Endothelial cell of umbilical vein (primary cell): Measurements from ENCODE around the gene KLF5. TPM values are rescaled to one million over a fixed set of nuclear protein-coding genes. Genes with fewer than 3 reads are reported as not detected.

Experiments used
- BruUV-seq: library from RNA; stranded (reverse); fragments of 400-500 nt; replicated peaks from 2 replicates; lab custom pipeline; 2021; lab: Mats Ljungman, UMichigan
- CTCF ChIA-PET: fragments of 300-600, 350-600 bp; sonication (Branson Sonifier 250); formaldehyde crosslinking; loops from one replicate; lab custom pipeline; 2021; ENCODE audit warnings: antibody characterized with exemption, inconsistent platforms; lab: Charles Lee
- POLR2A ChIA-PET: fragments of 300-600, 350-600 bp; sonication (Branson Sonifier 250); formaldehyde crosslinking; loops from one replicate; lab custom pipeline; 2021; ENCODE audit warnings: antibody characterized with exemption, inconsistent platforms; lab: Charles Lee
- DNase-seq: peaks from one replicate; pipeline ENCODE4 v3.0.0-alpha.2; 2011; ENCODE audit warnings: low read depth, low spot score
- FAIRE-seq: peaks from 2 replicates; lab custom pipeline; 2011; peaks lifted over from hg19 to GRCh38; lab: Jason Lieb, UNC
- H2AFZ ChIP-seq: 2 replicates; pipeline ENCODE4 v1.6.0; 2012; ENCODE audit warnings: low read depth, low read length, control low read depth, inconsistent platforms
- H3K27ac ChIP-seq: 2 replicates; pipeline ENCODE4 v1.5.1; 2011; ENCODE audit warnings: low read depth, mild to moderate bottlenecking, control low read depth, low read length, moderate library complexity; ENCODE audit not compliant: insufficient read depth
- H3K27me3 ChIP-seq, 2 experiments: 2 replicates each; pipeline versions ENCODE4 v1.6.0 to v1.6.1; 2011; ENCODE audit warnings: low read length in 2 of 2, mixed read lengths in 1 of 2; ENCODE audit not compliant: control insufficient read depth in 2 of 2, insufficient read depth in 2 of 2
- H3K36me3 ChIP-seq, 2 experiments: 2 replicates in 1 of 2; 3 replicates in 1 of 2; pipeline ENCODE4 v1.5.1; 2011; ENCODE audit warnings: low read length in 2 of 2, mild to moderate bottlenecking in 1 of 2, moderate library complexity in 1 of 2; ENCODE audit not compliant: control insufficient read depth in 2 of 2, insufficient read depth in 2 of 2; ENCODE audit errors: extremely low read depth in 1 of 2
- H3K4me1 ChIP-seq: 3 replicates; pipeline ENCODE4 v1.5.1; 2011; ENCODE audit warnings: mild to moderate bottlenecking, low read length; ENCODE audit not compliant: control insufficient read depth, insufficient read depth; ENCODE audit errors: extremely low read depth
- H3K4me2 ChIP-seq: 2 replicates; pipeline ENCODE4 v1.6.1; 2011; ENCODE audit warnings: low read length, control low read depth, mixed read lengths; ENCODE audit not compliant: insufficient read depth
- H3K4me3 ChIP-seq, 3 experiments: fragments of 200-600 bp in 1 of 3; sonication (generic), shearing (Covaris generic) in 1 of 3; replicated peaks in 1 of 3; 2 replicates each; pipeline ENCODE4 v1.5.1; 2011 to 2016; ENCODE audit warnings: control low read depth in 3 of 3, low read length in 3 of 3, mild to moderate bottlenecking in 2 of 3, inconsistent platforms in 1 of 3, low read depth in 1 of 3, moderate library complexity in 1 of 3; ENCODE audit not compliant: insufficient read depth in 1 of 3
- H3K79me2 ChIP-seq: 2 replicates; pipeline ENCODE4 v1.6.0; 2012; ENCODE audit warnings: low read length, inconsistent platforms; ENCODE audit not compliant: control insufficient read depth, insufficient read depth
- H3K9ac ChIP-seq: replicated peaks from 2 replicates; pipeline ENCODE3; 2011; ENCODE audit warnings: low read length, control low read depth; ENCODE audit not compliant: insufficient read depth; ENCODE audit errors: extremely low read depth
- H3K9me1 ChIP-seq: replicated peaks from 3 replicates; pipeline ENCODE4 v1.6.0; 2011; ENCODE audit warnings: mild to moderate bottlenecking, low read length; ENCODE audit not compliant: control insufficient read depth, insufficient read depth; ENCODE audit errors: extremely low read depth
- H3K9me3 ChIP-seq: replicated peaks from 2 replicates; pipeline ENCODE4 v1.5.1; 2012; ENCODE audit warnings: low read length, inconsistent platforms; ENCODE audit not compliant: control insufficient read depth, insufficient read depth
- H4K20me1 ChIP-seq: replicated peaks from 2 replicates; pipeline ENCODE3; 2011; ENCODE audit warnings: mild to moderate bottlenecking, low read length; ENCODE audit not compliant: control insufficient read depth, insufficient read depth; ENCODE audit errors: extremely low read depth
- CTCF ChIP-seq, 2 donors: IDR thresholded peaks; 1 replicate in 1 of 2; 2 replicates in 1 of 2; pipeline ENCODE4 v1.5.1; 2011; ENCODE audit warnings: low read length in 2 of 2, mild to moderate bottlenecking in 2 of 2, moderate library complexity in 2 of 2, control low read depth in 1 of 2, inconsistent platforms in 1 of 2, low read depth in 1 of 2; ENCODE audit not compliant: insufficient read depth in 1 of 2; ENCODE audit errors: extremely low read depth in 1 of 2
- EZH2 ChIP-seq: IDR thresholded peaks from 2 replicates; pipeline ENCODE4 v1.6.1; 2012; ENCODE audit warnings: borderline replicate concordance, low read depth, mild to moderate bottlenecking, moderate library complexity, low read length, inconsistent platforms; ENCODE audit not compliant: severe bottlenecking
- FOS ChIP-seq: IDR thresholded peaks from 2 replicates; pipeline ENCODE4 v1.6.1; 2011; ENCODE audit warnings: mild to moderate bottlenecking, low read length, moderate library complexity, borderline replicate concordance; ENCODE audit not compliant: insufficient read depth
- GATA2 ChIP-seq: IDR thresholded peaks from 2 replicates; pipeline ENCODE4 v1.7.0; 2011; ENCODE audit warnings: low read depth, mild to moderate bottlenecking, moderate library complexity, mixed read lengths, low read length; ENCODE audit not compliant: insufficient read length, insufficient read depth
- JUN ChIP-seq: IDR thresholded peaks from 2 replicates; pipeline ENCODE4 v1.6.1; 2011; ENCODE audit warnings: borderline replicate concordance, low read depth; ENCODE audit not compliant: insufficient read length, insufficient read depth
- MAX ChIP-seq: IDR thresholded peaks from 2 replicates; pipeline ENCODE4 v1.6.1; 2011; ENCODE audit not compliant: insufficient read depth, insufficient read length
- MYC ChIP-seq: IDR thresholded peaks from one replicate; pipeline ENCODE4 v1.6.1; 2011; ENCODE audit warnings: mild to moderate bottlenecking, low read depth, low read length
- POLR2A ChIP-seq: IDR thresholded peaks from 2 replicates; pipeline ENCODE4 v1.6.1; 2012; ENCODE audit warnings: low read depth, mild to moderate bottlenecking, control low read depth, low read length
- POLR2AphosphoS5 ChIP-seq: IDR thresholded peaks from 2 replicates; pipeline ENCODE4 v1.6.1; 2012; ENCODE audit warnings: low read depth, mild to moderate bottlenecking, control low read depth, low read length, moderate library complexity; ENCODE audit not compliant: insufficient read depth
- dilution Hi-C: fragments of 300-500 bp; cut with MboI; formaldehyde crosslinking; loops from one replicate; pipeline ENCODE4 v1.15.0; 2019; ENCODE audit warnings: low sequenced_read_pairs; ENCODE audit not compliant: extremely low pct_ligation_motif_present
- intact Hi-C: fragments of 100-400 bp; cut with micrococcal nuclease; formaldehyde crosslinking; loops from one replicate; pipeline ENCODE4 v1.10.0; 2022
- polyA plus RNA-seq, 4 experiments: library from polyadenylated mRNA; depleted of rRNA in 3 of 4; stranded (reverse) in 3 of 4; unstranded in 1 of 4; fragments of >200 nt; gene quantifications; 2 replicates each; pipeline versions ENCODE4 v1.2.1 to v1.2.3, GENCODE V29; 2011 to 2012; ENCODE audit warnings: missing spikeins in 1 of 4
- total RNA-seq: library from RNA; stranded (reverse); gene quantifications from 2 replicates; pipeline ENCODE4 v1.2.3, GENCODE V29; 2021

The KLF5 gene
- total and polyA plus RNA-seq, 2 donors (not counting 3 experiments of a cell fraction or from before 2014, with no cell fraction given), result 1.7 to 4.0 TPM

GRCh38 chr13:73040968-73041596 is 17.7 kb upstream of the KLF5 start:
- Histone ChIP-seq H3K4me3 (no peak overlapping the region), H3K9me1 (no peaks in the 10 kb centered on the region), H3K9ac (no peak overlapping the region), H3K27me3 (no peaks in the 10 kb centered on the region), H3K4me1 (no peaks in the 10 kb centered on the region), H3K4me2 (no peak overlapping the region), H3K36me3 (no peaks in the 10 kb centered on the region), H4K20me1 (no peaks in the 10 kb centered on the region), H3K9me3 (no peaks in the 10 kb centered on the region), H2AFZ (no peak overlapping the region), H3K27ac (no peak overlapping the region), H3K79me2 (no peaks in the 10 kb centered on the region)
- FAIRE-seq (no peak), DNase-seq (no peak)
- CTCF ChIA-PET, result no interaction called here
- intact Hi-C loops, result no loop called here
- POLR2A ChIA-PET, result no interaction called here
- dilution Hi-C loops, result no loop called here
- TF ChIP-seq MYC, result no peak
- no peak for TF ChIP-seq EZH2
- TF ChIP-seq MAX, result no peak
- TF ChIP-seq POLR2AphosphoS5, result no peak
- TF ChIP-seq GATA2, result no peak
- TF ChIP-seq JUN, result no peak
- TF ChIP-seq POLR2A, result no peak
- no peak for TF ChIP-seq CTCF (IDR thresholded peaks at IDR 0.05; ENCODE audit: extremely low read depth in 1 of 2, insufficient read depth in 1 of 2, low read depth in 1 of 2, low read length in 2 of 2)
- no peak for TF ChIP-seq FOS
- BruUV-seq, result no TSS peak
